Suprapubic skin (tissue), 4 donors: Measurements from ENCODE around the gene SV2C. TPM values are rescaled to one million over a fixed set of nuclear protein-coding genes. Genes with fewer than 3 reads are reported as not detected.

Source experiments
- DNase-seq, 2 donors: peaks; one replicate each; pipeline ENCODE4 v3.0.0-alpha.2; 2019; ENCODE audit warnings: low spot score in 2 of 2
- H3K27ac ChIP-seq: fragments of 200-600 bp; sonication (generic); one replicate; pipeline ENCODE4 v1.5.1; 2019
- H3K27me3 ChIP-seq: fragments of 200-600 bp; sonication (generic); one replicate; pipeline ENCODE4 v1.5.1; 2019
- H3K36me3 ChIP-seq: fragments of 200-600 bp; sonication (generic); one replicate; pipeline ENCODE4 v1.5.1; 2019
- H3K4me1 ChIP-seq: fragments of 200-600 bp; sonication (generic); one replicate; pipeline ENCODE4 v1.5.1; 2019
- H3K4me3 ChIP-seq: fragments of 200-600 bp; sonication (generic); one replicate; pipeline ENCODE4 v1.5.1; 2019; ENCODE audit warnings: mild to moderate bottlenecking
- H3K9me3 ChIP-seq: fragments of 200-600 bp; sonication (generic); one replicate; pipeline ENCODE4 v1.5.1; 2019
- EP300 ChIP-seq: sonication (generic); formaldehyde crosslinking; IDR thresholded peaks from one replicate; pipeline ENCODE4 v1.6.1; 2017; ENCODE audit warnings: antibody characterized with exemption
- POLR2A ChIP-seq, 2 donors: fragments of 450-650 bp; IDR thresholded peaks; one replicate each; pipeline ENCODE4 v1.6.1; 2017; ENCODE audit warnings: antibody characterized with exemption in 2 of 2, mild to moderate bottlenecking in 2 of 2, moderate library complexity in 2 of 2
- POLR2AphosphoS5 ChIP-seq, 3 donors: sonication (generic); formaldehyde crosslinking; IDR thresholded peaks; one replicate each; pipeline ENCODE4 v1.6.1; 2017; ENCODE audit warnings: antibody characterized with exemption in 3 of 3
- WGBS: methylation state at CpG from one replicate; pipeline ENCODE4 v1.1.5; 2018; 5-methylcytosine and 5-hydroxymethylcytosine counted together
- total RNA-seq, 4 donors: library from RNA; depleted of rRNA; stranded (reverse); fragments of >200 nt; gene quantifications; one replicate each; pipeline ENCODE4 v1.1.0, GENCODE V29; 2016
- TF ChIP-seq, protein P1 (sequence below), 2 donors: fragments of 200-600 bp in 1 of 2; fragments of 450-650 bp in 1 of 2; sonication (generic) in 1 of 2; IDR thresholded peaks; one replicate each; pipeline ENCODE4 v1.5.1; 2016 to 2019; ENCODE audit warnings: antibody characterized with exemption in 2 of 2, mild to moderate bottlenecking in 1 of 2, moderate library complexity in 1 of 2

The SV2C gene
- total RNA-seq, 4 donors from 2014 or later = 0.16 to 0.30 (median 0.23) TPM; not detected in 1

DNA sequence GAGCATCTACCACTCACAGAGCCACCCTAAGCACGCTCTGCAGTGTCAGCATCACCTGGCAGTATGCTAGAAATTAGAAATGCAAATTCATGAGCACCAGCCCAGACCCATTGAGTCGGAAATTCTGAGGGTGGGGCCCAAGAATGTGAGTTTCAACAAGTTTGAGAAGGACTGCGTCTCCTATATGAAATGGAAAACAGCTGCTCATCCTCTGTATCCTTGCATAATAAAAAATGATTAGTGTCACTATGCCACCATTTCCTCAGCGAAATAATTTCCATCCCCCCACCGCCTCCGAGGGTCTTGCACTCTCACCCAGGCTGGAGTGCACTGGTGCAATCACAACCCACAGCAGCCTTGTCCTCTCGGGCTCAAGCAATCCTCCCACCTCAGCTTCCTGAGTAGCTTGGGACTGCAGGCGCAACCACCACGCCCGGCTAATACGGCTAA lies 318.6 kb downstream of the SV2C start:
- TF ChIP-seq POLR2AphosphoS5 (IDR thresholded peaks at IDR 0.05) (no peak), POLR2A (IDR thresholded peaks at IDR 0.05) (no peak)
- H3K4me1 ChIP-seq = peaks cover 20% of the 10 kb centered on the region
- H3K27me3 ChIP-seq = peaks cover 4% of the 10 kb centered on the region
- no peaks in the 10 kb centered on the region for H3K9me3 ChIP-seq
- H3K36me3 ChIP-seq = no peaks in the 10 kb centered on the region
- H3K4me3 ChIP-seq = peak overlapping the region; percentile 70
- 19% methylated on average over 11 of the region's 11 CpGs for WGBS
- no peak for DNase-seq
- peak overlapping the region; percentile 84 for H3K27ac ChIP-seq

DNA sequence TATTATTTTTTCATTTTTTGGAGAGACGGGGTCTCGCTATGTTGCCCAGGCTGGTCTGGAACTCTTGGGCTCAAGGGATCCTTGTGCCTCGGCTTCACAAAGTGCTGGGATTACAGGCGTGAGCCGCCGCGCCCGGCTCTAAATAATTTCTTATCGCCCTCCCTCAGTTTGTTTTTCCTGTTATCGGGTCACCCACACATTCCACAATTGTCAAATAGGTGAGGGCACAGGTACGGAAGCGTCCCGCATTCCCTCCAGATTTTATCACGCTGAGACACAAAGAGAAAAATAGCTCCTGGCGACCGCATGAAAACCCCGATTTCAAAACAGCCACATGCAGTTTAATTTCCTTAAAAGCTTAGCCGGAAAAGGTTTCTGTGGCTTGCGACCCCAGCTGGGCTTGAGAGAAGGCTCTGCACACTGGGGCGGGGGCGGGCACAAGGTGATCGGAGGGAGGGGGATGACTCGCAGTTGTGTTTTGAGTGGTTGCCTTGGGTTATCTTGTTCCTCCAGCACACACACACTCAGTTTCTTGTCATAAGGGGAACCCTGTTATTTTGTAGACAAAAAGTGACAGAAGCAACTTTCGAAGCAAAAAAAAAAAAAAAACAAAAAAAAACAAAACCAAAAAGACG lies 319.2 kb downstream of the SV2C start:
- no peaks in the 10 kb centered on the region for H3K36me3 ChIP-seq
- peaks cover 20% of the 10 kb centered on the region for H3K4me1 ChIP-seq
- H3K4me3 ChIP-seq = peak overlapping the region; percentile 70
- H3K27ac ChIP-seq = peak overlapping the region; percentile 84
- peaks cover 4% of the 10 kb centered on the region for H3K27me3 ChIP-seq
- DNase-seq = peak in 1 of 2 donors; percentile 70
- H3K9me3 ChIP-seq = no peaks in the 10 kb centered on the region
- TF ChIP-seq EP300 (no peak), POLR2A (IDR thresholded peaks at IDR 0.05) (no peak), POLR2AphosphoS5 (IDR thresholded peaks at IDR 0.05) (no peak)
- TF ChIP-seq, protein P1, sequence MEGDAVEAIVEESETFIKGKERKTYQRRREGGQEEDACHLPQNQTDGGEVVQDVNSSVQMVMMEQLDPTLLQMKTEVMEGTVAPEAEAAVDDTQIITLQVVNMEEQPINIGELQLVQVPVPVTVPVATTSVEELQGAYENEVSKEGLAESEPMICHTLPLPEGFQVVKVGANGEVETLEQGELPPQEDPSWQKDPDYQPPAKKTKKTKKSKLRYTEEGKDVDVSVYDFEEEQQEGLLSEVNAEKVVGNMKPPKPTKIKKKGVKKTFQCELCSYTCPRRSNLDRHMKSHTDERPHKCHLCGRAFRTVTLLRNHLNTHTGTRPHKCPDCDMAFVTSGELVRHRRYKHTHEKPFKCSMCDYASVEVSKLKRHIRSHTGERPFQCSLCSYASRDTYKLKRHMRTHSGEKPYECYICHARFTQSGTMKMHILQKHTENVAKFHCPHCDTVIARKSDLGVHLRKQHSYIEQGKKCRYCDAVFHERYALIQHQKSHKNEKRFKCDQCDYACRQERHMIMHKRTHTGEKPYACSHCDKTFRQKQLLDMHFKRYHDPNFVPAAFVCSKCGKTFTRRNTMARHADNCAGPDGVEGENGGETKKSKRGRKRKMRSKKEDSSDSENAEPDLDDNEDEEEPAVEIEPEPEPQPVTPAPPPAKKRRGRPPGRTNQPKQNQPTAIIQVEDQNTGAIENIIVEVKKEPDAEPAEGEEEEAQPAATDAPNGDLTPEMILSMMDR (IDR thresholded peaks at IDR 0.05) = no peak
- WGBS = 1% methylated on average over 25 of the region's 25 CpGs

DNA sequence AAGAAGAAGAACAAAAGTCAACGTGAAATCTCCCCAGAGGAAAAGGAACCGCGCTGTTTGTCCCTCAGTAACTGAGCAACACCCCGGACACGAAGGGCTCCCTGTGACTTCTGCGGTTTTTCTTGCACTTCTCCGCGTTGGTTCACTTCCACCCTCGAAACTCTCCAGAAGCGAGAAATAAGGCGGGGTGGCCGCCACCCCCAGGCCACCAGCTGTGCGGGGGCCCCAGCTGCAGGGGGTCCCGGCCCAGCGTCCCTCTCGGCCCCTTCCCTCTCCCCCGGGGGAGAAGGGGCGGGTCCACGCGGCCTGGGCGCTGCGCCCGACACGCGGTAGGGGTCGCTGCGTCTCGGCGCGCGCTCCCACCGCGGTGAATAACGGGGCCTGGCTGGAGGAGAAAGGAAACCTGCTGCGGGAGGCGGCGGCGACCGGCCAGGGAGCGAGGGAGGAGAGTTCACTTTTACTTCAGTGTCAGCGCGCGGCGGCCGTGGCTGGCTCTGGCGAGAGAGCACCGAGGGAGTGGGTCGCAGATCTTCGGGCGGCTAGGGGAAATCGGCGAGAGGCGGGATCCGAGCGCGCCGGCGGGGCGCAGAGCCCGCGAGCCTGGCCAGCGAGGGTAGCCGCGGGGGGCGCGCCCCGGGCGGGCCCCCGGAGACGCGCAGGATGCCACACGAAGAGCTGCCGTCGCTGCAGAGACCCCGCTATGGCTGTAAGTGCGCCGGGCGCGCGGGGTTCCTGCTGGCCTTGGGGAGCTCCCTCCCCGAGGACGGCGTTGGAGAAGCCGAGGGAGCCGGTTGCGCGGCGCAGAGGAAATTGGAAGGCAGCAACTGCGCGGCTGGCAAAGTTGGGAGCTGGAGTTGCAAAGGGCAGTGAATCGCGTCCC lies 319.9 kb downstream of the SV2C start, which contains the start of gene IQGAP2:
IQGAP2 (plus strand) TSS at position 400 of the 880 bp plus-strand sequence; CDS start at position 661, 261 bp downstream.
- Histone ChIP-seq H3K27ac (peak within 1 kb of the TSS; percentile 84), H3K4me1 (peaks cover 20% of the 10 kb centered on the region), H3K36me3 (no peaks in the 10 kb centered on the region), H3K27me3 (peaks cover 4% of the 10 kb centered on the region), H3K4me3 (peak within 1 kb of the TSS; percentile 70), H3K9me3 (no peaks in the 10 kb centered on the region)
- TF ChIP-seq POLR2AphosphoS5 (IDR thresholded peaks at IDR 0.05) (peak in 1 of 3 donors; percentile 15), EP300 (no peak), POLR2A (IDR thresholded peaks at IDR 0.05) (peak in 1 of 2 donors; percentile 41)
- TF ChIP-seq, protein P1 (IDR thresholded peaks at IDR 0.05) = peak; percentile 33 to 70
- 1% methylated on average over 17 of the region's 92 CpGs for WGBS
- DNase-seq = peak; percentile 73 to 84
